NK-92 (cell line): ENCODE results near the gene ASB13.
A peak's percentile ranks its signal among the peaks of the same experiment; 100 is the strongest.

Experiments
- DNase-seq: peaks from one replicate; lab custom pipeline; 2025; ENCODE audit not compliant: unreplicated experiment; lab: John Stamatoyannopoulos, UW

The ASB13 gene, protein sequence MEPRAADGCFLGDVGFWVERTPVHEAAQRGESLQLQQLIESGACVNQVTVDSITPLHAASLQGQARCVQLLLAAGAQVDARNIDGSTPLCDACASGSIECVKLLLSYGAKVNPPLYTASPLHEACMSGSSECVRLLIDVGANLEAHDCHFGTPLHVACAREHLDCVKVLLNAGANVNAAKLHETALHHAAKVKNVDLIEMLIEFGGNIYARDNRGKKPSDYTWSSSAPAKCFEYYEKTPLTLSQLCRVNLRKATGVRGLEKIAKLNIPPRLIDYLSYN

DNA sequence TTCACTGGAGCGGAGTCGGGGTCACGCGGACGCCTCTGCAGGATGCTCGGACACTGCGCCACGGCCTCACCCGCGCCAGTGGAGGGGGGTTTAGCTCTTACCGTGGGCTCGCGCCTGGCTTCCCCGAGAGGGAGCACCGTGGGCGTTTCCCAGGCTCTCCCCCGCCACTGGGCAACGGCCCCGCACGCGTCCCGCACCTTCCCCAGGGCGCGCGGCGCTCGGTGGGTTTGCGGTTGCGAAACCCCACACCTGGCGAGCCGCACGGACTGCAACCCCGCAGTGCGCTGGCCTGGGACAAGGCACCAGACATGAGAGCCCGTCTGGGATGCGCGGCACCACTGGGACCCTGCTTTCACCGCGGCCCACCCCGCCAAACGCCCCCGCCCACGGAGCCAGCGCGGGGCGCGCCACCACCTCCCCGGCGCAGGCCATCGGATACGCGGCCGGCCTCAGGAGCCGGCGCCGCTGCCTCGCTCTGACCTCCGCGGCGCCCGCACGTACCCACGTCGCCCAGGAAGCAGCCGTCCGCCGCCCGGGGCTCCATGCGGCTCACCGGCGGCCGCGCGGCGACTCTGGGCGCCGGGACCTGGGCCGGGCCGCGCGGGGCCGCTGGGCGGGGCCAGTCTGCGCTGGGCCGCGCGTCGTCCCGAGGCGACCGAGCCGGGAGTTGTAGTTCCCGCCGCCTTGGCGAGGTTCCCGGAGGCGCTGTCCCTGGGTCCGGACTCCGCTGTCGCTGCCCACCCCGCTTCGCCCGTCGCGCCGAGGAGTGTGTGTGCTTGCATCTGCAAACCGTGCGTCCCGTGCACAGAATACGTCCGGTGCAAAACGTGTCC is at the start of gene ASB13:
ASB13 (minus strand) TSS at position 588 of the 833 bp plus-strand sequence; CDS start at position 544, 44 bp downstream.
- DNase-seq, result no peak

DNA sequence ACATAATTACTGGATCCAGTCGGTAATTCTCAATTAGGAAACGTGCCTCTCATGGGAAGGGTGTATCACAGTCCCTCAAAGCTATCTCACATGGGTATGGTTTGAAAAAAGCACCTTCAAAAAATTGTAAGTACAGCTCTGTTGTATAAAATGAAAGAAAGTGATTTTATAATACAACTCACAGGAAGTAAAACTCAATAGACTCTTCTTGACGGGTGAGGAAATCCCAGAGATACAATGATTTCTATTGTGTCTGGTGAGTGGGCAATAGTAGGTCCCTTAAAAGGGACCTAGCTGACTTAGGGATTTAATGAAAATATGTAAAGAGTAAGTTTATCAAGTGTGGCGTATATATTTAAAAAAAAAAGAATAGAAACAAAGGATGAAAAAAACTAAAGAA is 45.2 kb upstream of the ASB13 start:
- no peak for DNase-seq

- no peak for DNase-seq
Observed at GRCh38 chr10:5710859-5711258, 44.5 kb upstream of the ASB13 start.

DNA sequence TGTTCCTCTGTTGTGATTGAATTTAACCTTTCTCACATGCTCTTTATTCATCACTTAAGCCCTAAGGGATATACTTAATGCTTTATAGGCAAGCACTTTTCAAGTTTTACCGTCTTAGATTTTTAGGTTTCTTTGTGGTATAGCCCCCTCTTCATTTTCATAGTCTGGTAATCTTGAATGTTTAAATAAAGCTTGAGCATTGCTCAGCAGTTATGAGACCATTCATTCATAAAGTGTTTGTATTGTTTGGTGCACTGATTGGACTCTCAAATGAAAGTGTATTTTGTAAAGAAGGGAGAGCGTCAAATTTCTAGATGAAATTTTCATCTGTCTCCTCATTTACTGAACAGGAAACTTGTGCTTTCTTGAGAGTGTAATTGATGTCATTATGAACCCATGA is 43.5 kb upstream of the ASB13 start:
- no peak for DNase-seq

DNA sequence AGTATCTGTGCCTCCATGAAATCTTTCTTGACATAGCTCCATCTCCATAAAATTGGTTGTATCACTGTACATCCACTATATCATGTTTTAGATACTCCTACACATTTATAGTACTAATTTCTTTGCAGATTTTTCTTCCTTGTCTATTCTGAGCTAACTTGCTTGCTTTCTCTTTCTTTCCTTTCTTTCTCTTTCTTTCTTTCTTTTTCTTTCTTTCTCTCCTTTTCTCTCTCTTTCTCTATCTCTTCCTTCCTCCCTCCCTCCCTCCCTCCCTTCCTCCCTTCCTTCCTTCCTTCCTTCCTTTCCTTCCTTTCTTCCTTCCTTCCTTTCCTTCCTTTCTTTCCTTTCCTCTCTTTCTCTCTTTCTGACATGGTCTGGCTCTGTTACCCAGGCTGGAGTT is 42.0 kb upstream of the ASB13 start:
- no peak for DNase-seq

- no peak for DNase-seq
Observed at GRCh38 chr10:5698062-5698461, 31.7 kb upstream of the ASB13 start.

GRCh38 chr10:5697342-5697741 is 30.9 kb upstream of the ASB13 start:
- no peak for DNase-seq

DNA sequence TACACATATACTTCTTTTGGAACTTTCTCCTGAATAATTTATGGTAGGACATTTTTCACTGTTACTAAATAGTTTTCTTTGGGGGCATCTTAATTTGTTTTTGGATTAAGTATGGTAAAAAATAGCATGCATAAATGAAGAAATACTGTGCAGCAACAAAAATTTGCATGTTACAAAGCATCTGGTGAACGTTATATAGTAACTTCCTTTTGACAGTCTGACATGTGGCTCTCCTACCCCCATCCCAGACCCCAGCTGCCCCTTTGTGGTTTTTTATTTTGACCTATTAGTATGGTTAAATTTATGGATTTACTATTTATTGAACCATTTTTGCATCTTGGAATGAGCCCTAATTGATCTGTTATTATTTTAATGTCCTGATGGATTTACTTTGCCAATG is 28.2 kb upstream of the ASB13 start:
- DNase-seq, result no peak

DNA sequence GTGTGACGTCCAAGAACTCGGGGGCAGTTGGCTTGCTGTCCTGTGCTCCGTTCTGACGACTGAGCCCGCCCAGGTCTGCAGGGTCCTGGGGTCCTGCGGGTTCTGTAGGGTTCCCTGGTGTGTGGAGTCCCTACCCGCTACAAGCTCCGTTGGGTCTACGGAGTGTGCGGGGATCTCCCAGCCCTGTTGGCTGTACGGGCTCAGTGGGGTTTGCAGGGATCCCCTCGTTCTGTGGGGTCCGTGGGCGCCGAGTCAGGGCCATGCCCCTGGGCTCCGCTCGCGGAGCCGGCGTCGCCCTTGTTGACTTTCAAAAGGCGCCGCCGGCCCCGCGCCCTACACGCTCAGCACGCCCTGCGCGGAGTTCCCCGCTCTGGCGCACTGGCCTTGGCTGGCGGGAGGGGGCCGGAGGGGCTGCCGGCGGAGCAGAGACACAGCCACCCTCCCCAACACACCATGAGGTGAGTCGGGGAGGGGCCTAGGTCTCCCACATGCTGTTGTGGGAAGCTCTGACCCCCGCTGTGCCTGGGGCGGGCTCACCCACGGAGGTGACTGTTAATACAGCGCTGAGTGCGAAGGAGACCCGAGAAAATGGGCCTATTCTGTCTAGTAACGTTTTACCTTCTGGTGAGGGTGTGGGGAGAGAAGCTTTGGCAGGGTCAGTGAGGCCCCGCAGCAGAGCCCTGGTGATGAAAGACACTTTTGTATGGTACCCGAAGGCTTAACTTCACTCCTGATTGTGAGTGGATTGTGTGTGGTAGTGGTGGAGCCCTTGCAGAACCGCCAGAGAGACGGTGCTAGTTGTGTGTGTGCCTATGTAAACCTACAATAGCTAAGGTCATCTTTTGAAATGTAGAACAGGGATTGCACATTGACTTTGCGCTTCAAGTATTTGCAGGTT is 26.3 kb upstream of the ASB13 start:
- no peak for DNase-seq

DNA sequence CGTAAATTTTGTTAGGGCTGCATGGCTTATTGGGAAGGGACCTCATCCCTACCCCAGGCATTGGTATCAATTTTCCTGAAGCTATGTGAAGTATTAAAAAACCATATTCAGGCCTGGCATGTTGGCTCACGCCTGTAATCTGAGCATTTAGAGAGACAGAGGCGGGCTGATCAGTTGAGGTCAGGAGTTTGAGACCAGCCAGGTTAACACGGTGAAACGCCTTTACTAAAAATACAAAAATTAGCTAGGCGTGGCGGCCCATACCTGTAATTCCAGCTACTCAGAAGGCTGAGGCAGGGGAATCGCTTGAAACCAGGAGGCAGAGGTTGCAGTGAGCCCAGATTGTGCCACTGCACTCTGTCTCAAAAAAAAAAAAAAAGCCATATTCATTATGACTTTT is 25.4 kb upstream of the ASB13 start:
- no peak for DNase-seq

- DNase-seq, result no peak
Observed at GRCh38 chr10:5688587-5688986, 22.2 kb upstream of the ASB13 start.

- DNase-seq, result no peak
Observed at GRCh38 chr10:5685764-5686240, 19.4 kb upstream of the ASB13 start.

- no peak for DNase-seq
Observed at GRCh38 chr10:5684971-5685763, 18.8 kb upstream of the ASB13 start.

DNA sequence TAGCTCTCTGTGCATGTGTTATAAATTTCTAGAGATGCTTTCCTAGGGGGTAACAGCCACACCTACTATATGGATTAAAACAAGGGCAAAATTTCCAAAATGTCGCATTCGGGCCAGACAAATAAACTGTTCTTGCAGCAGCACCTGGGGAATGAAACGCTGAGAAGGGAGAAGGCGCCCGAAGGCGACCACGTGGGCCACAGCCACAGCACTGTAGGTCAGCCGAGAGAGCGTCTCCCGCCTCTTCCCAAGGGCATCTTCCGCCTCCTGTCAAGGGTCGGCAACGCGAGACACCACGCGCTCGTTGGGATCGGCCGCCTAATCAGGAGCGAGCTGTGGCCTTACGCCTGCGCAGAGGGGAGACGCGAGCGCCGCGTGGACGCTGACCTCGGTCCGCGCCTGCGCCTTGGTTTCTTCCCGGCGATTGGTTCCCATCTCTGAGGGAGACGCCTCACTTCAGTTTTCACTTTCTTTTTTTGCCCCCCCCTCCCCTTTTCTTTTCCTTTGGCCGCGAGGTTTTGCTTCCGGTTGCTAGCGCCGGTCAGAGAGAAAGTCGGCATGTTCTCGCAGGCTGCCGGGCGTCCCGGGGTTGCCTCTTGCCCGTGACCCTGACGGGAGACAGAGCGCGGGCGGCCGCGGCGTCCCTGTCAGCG is 18.0 kb upstream of the ASB13 start, which contains the start of gene TASOR2:
TASOR2 (plus strand) TSS at position 521 of the 653 bp plus-strand sequence. CDS start 35,805 bp downstream, outside the sequence.
- peak; percentile 74 for DNase-seq

DNA sequence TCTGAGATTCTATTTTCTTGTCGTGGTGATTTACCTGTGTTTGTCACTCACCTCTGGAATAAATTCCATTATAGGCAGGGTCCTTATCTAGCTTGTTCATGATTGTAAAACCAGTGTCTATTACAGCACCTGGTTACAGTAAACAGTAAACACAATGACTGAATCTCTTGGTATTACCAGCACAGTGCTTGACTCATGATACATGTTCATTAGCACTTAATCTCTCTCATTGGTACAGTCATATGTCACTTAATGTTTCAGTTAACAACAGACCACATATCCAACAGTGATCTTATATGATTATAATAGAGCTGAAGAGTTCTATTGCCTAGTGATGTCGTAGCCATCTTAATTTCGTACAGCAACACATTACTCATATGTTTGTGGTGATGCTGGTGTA is 16.7 kb upstream of the ASB13 start:
- DNase-seq, result no peak

DNA sequence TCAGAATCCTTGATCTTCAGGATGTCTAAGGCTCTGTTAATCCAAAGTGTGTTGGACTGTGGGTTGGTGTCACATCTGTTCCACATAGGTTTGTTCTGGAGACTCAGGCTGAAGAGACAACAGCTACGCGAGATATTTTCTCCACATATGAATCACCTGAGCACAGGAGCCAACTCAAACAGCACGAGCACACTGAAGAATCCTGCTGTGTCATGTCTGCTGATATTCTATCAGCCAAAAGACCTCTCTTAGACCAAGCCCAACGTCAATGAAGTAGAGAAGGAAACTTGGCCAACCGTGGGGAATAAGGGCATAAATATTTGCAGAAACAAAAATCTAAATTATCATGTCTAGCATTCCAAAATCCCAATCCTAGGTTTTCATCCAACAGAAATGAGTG is 15.5 kb upstream of the ASB13 start:
- no peak for DNase-seq

- no peak for DNase-seq
Observed at GRCh38 chr10:5679606-5680005, 13.2 kb upstream of the ASB13 start.

- no peak for DNase-seq
Observed at GRCh38 chr10:5679037-5679435, 12.6 kb upstream of the ASB13 start.

GRCh38 chr10:5678397-5679036 is 12.1 kb upstream of the ASB13 start:
- DNase-seq, result no peak
